HG02642 (cell line): ENCODE data around the gene TOR2A.

Experiments
- ATAC-seq: cut with Tn5 transposase; IDR thresholded peaks from one replicate; pipeline ENCODE4 v1.9.1; 2021; ENCODE audit warnings: mild to moderate bottlenecking; ENCODE audit not compliant: unreplicated experiment, poor library complexity

The TOR2A gene

GRCh38 chr9:127703289-127703946 is 31.7 kb downstream of the TOR2A start:
- no peak for ATAC-seq

DNA sequence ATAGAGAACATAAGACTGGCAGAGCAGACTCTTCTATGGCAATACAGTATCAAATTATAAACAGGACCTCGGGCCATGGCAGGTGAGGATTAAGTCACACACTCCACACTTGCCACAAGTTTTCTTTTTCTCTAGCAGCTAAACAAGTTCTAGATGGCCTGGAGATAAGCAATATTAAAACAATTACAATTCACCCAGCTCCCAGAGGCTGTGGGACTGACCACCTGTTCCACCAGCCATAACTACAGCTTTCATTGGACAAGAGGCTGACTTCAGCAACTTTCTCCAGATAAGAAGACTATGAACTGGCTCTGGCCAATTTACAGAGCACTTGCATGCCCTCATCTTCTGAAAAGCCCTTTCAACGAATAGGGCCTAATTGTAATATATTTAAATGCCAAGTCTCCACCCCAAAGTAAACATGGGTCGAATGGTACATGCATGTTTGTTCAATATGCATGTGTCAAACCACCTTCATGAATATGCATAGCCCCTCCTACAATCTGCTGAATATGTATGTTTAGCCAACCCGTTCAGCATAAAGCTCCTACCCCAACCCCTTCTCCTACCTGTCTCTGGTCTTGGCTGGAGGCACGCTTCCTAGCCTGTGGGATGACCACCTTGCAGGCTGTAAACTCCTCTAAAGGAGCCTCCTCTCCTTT is 34.4 kb downstream of the TOR2A start:
- ATAC-seq = no peak

DNA sequence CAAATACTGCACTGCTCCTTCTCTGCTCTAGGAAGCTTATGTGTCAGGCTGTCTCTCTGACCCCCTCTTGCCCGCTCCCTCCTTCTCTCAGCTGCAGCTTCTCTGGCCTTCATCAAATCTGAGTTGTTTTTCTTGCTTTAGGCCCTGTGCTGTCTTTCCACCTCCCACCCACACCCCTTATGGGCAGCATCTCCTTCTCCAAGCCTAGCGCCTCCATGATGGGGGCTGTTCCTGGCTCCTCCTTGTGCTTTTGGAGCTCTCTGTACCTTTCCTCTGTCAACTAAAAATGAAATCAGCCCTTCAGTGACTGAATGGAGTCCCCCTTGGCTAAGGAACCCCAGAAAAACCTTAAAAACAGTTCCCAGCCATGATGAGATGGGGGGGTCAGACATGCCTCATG is 35.0 kb downstream of the TOR2A start:
- no peak for ATAC-seq

GRCh38 chr9:127698985-127699670 is 36.0 kb downstream of the TOR2A start:
- ATAC-seq = peak; percentile 93

GRCh38 chr9:127698386-127698785 is 36.7 kb downstream of the TOR2A start:
- ATAC-seq = no peak

GRCh38 chr9:127697575-127697974 is 37.5 kb downstream of the TOR2A start:
- no peak for ATAC-seq

DNA sequence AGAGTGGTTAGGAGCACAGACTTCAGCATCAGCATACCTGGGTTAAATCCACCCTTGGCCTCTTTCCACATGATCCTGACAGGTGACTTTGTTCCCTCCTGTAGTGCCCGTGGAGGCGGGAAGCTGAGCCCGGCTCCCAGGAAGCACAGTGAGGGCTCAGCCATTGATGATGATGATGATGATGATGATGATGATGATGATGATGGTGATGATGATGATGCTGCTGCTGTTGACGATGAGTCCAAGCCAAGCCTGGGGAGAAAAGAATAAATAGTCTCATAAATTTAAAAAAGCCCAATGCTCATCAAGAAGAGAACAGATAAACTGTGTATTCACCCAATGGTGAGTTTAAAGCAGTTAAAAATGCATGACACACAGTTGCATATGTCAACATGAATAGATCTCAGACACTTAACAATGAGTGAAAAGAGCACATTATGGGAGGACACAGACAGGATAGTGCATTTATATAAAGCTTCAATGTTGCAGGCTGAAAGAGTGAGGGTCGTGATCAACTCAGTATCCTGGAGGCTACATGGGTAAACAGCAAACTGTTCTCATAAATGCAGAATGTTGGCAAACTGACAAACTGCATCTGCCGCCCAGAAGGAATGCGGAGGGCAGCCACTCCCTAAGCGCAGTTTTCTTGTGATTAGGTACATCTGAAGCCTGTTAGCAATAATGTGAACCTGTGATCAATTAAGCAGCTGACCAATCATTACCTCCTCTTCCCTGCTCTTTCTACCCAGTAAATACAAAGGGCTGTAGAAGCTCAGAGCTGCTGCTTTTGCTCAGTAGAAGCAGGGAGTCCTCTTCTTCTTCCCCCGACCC is 40.0 kb downstream of the TOR2A start:
- no peak for ATAC-seq

DNA sequence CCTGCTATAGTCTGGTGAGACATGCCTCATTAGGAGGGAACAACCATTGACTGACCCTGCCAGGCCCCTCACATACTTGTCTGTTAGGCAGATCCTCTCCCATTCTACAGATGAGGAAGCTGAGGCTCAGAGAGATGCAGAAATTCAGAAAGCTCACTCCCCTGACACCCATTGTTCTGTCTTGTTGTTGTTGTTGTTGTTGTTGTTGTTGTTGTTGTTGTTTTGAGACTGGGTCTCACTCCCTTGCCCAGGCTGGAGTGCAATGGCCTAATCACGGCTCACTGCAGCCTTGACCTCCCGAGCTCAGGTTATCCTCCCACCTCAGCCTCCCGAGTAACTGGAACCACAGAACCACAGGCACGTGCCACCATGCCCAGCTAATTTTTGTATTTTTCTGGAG is 41.4 kb downstream of the TOR2A start:
- ATAC-seq = no peak

- no peak for ATAC-seq
These were observed 42.0 kb downstream of the TOR2A start for GRCh38 chr9:127693143-127693542.

- no peak for ATAC-seq
These were observed 43.0 kb downstream of the TOR2A start for GRCh38 chr9:127692071-127692470.

GRCh38 chr9:127690735-127691134 is 44.4 kb downstream of the TOR2A start:
- ATAC-seq = no peak

GRCh38 chr9:127689329-127690000 is 45.6 kb downstream of the TOR2A start:
- ATAC-seq = no peak

- no peak for ATAC-seq
These were observed 48.4 kb downstream of the TOR2A start for GRCh38 chr9:127686461-127687393.

GRCh38 chr9:127684576-127684975 is 50.5 kb downstream of the TOR2A start:
- ATAC-seq = no peak

DNA sequence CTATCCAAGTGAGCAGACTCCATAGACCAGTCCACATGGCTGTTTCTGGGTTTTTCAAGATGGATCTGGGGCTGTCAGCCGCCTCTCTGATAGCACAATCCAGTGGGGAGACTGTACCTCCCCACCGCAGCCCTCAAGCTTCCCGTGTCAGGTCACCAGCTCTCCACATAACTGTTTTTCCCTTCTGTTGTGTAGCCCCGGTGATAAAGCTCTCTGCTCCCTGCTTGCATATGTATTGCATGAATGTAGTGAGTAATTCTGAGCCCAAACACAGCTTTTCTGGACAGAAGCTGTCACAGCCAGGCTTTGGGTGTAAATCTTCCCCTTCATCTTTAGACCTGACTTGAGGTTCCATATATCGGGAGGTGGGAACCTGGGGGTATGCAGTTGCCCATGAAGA is 51.4 kb downstream of the TOR2A start:
- no peak for ATAC-seq

GRCh38 chr9:127682351-127683136 is 52.5 kb downstream of the TOR2A start:
- no peak for ATAC-seq
